Activated T-helper 17 cell treated with anti-CD3 and anti-CD28 coated beads, Interleukin-2, amount 50 U/mL, for 72 hours (primary cell): ENCODE results near the gene CLIC5. TPM values are rescaled to one million over a fixed set of nuclear protein-coding genes. Genes with fewer than 3 reads are reported as not detected.
A peak's percentile ranks its signal among the peaks of the same experiment; 100 is the strongest.

ENCODE experiments used
- ATAC-seq: fragments of 150-1000 bp; cut with Tn5 transposase; replicated peaks from 2 replicates; pipeline ENCODE4 v1.10.0; 2021; ENCODE audit warnings: mild to moderate bottlenecking, moderate library complexity
- H3K27ac Mint-ChIP-seq: one replicate; pipeline ENCODE4 v1.8.0; 2022; ENCODE audit warnings: mixed read lengths
- H3K27me3 Mint-ChIP-seq: one replicate; pipeline ENCODE4 v1.8.0; 2022; ENCODE audit warnings: mixed read lengths
- H3K36me3 Mint-ChIP-seq: one replicate; pipeline ENCODE4 v1.8.0; 2022; ENCODE audit warnings: low read depth, mild to moderate bottlenecking, mixed read lengths
- H3K4me1 Mint-ChIP-seq: one replicate; pipeline ENCODE4 v1.8.0; 2022; ENCODE audit warnings: mixed read lengths
- H3K4me3 Mint-ChIP-seq: one replicate; pipeline ENCODE4 v1.8.0; 2022; ENCODE audit warnings: mild to moderate bottlenecking, mixed read lengths
- H3K9me3 Mint-ChIP-seq: one replicate; pipeline ENCODE4 v1.8.0; 2022; ENCODE audit warnings: mixed read lengths
- total RNA-seq, 2 donors: library from RNA; stranded (reverse); gene quantifications; one replicate each; pipeline ENCODE4 v1.2.3, GENCODE V29; 2022

Gene CLIC5
- total RNA-seq, 2 donors from 2014 or later = 10.6 to 10.7 TPM

- no peaks in the 10 kb centered on the region for H3K4me1 Mint-ChIP-seq
- ATAC-seq = no peak
- H3K36me3 Mint-ChIP-seq = no peaks in the 10 kb centered on the region
- no peak overlapping the region for H3K4me3 Mint-ChIP-seq
- H3K27ac Mint-ChIP-seq = no peak overlapping the region
- no peaks in the 10 kb centered on the region for H3K9me3 Mint-ChIP-seq
- H3K27me3 Mint-ChIP-seq = no peaks in the 10 kb centered on the region
Observed at GRCh38 chr6:45991189-45991588, 24.5 kb downstream of the CLIC5 start.

- Mint-ChIP-seq H3K4me1 (peaks cover 7% of the 10 kb centered on the region), H3K9me3 (no peaks in the 10 kb centered on the region), H3K27me3 (no peaks in the 10 kb centered on the region), H3K27ac (peak overlapping the region; percentile 75), H3K4me3 (peak overlapping the region; percentile 21), H3K36me3 (no peaks in the 10 kb centered on the region)
- ATAC-seq = peak; percentile 95
Observed at GRCh38 chr6:45990162-45990561, 25.5 kb downstream of the CLIC5 start.

DNA sequence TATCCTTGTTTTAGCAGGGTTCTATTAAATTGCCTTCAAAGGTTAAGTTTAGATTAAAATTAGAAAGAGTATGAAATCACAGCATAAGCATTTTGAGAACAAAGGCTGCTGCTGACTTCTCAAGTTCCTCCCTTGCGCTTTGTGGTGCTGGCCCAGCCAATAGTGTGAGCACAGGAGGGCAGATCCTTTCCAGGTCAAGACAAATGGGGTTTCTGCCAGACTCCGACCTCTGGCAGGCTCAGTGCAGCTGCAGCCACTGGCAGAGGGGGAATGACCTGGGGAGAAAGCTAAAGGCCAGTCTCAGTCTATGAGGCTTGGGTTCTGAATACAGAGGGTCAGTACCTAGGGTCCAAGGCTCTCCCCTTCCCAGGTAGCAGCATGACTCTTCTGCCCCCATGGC is 27.0 kb downstream of the CLIC5 start:
- Mint-ChIP-seq H3K27ac (no peak overlapping the region), H3K4me3 (no peak overlapping the region), H3K27me3 (no peaks in the 10 kb centered on the region), H3K9me3 (no peaks in the 10 kb centered on the region), H3K36me3 (no peaks in the 10 kb centered on the region), H3K4me1 (peaks cover 7% of the 10 kb centered on the region)
- ATAC-seq = no peak

- Mint-ChIP-seq H3K4me1 (peaks cover 7% of the 10 kb centered on the region), H3K36me3 (no peaks in the 10 kb centered on the region), H3K27me3 (no peaks in the 10 kb centered on the region), H3K27ac (no peak overlapping the region), H3K9me3 (no peaks in the 10 kb centered on the region), H3K4me3 (no peak overlapping the region)
- ATAC-seq = no peak
Observed at GRCh38 chr6:45987856-45988255, 27.8 kb downstream of the CLIC5 start.

GRCh38 chr6:45986746-45987274 is 28.9 kb downstream of the CLIC5 start:
- ATAC-seq = no peak
- no peaks in the 10 kb centered on the region for H3K27me3 Mint-ChIP-seq
- no peak overlapping the region for H3K4me3 Mint-ChIP-seq
- no peaks in the 10 kb centered on the region for H3K9me3 Mint-ChIP-seq
- H3K4me1 Mint-ChIP-seq = peaks cover 7% of the 10 kb centered on the region
- H3K36me3 Mint-ChIP-seq = no peaks in the 10 kb centered on the region
- H3K27ac Mint-ChIP-seq = no peak overlapping the region

DNA sequence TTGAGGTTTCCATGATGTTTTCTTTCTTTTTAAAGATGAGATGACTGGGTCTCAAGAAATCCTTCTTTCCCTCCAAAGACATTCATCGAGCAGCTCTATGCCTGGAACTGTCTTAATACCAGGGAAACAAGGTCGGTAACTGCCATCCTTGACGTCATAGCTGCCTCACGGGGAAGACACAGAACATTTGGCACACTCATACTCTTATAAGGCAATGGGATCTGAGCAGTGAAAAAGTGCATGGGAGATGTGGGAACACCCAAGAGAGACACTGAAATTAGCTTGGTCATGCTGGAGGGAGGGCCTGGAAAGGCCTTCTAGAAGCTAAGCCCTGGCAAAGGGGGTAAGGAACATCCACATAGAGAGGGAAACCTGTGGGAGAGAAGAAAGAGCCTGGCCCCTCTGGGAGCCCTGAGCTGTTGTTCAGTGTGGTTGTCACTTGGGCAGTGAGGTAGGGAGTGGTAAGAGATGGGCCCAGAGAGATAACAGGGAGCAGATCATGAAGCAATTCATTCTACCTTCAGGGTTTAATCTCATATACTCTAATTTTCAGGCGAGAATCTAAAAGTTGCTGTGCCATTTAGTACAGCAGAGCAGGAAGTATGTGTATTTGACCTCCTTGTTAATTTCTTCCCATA is 30.8 kb downstream of the CLIC5 start:
- Mint-ChIP-seq H3K4me1 (peaks cover 7% of the 10 kb centered on the region), H3K9me3 (no peaks in the 10 kb centered on the region), H3K36me3 (no peaks in the 10 kb centered on the region), H3K27me3 (no peaks in the 10 kb centered on the region), H3K4me3 (no peak overlapping the region), H3K27ac (peak overlapping the region; percentile 10)
- ATAC-seq = no peak

- Mint-ChIP-seq H3K27me3 (no peaks in the 10 kb centered on the region), H3K9me3 (no peaks in the 10 kb centered on the region)
- peak; percentile 63 for ATAC-seq
Observed at GRCh38 chr6:45984347-45984746, 31.3 kb downstream of the CLIC5 start.

GRCh38 chr6:45983062-45983461 is 32.6 kb downstream of the CLIC5 start:
- no peak for ATAC-seq
- peaks cover 7% of the 10 kb centered on the region for H3K4me1 Mint-ChIP-seq
- no peak overlapping the region for H3K4me3 Mint-ChIP-seq
- no peaks in the 10 kb centered on the region for H3K9me3 Mint-ChIP-seq
- no peaks in the 10 kb centered on the region for H3K36me3 Mint-ChIP-seq
- H3K27ac Mint-ChIP-seq = peak overlapping the region; percentile 40
- H3K27me3 Mint-ChIP-seq = no peaks in the 10 kb centered on the region

More at GRCh38 chr6:45984347-45984746, 31.3 kb downstream of the CLIC5 start:
- H3K27ac Mint-ChIP-seq = peak overlapping the region; percentile 10
- no peak overlapping the region for H3K4me3 Mint-ChIP-seq
- peaks cover 7% of the 10 kb centered on the region for H3K4me1 Mint-ChIP-seq
- H3K36me3 Mint-ChIP-seq = no peaks in the 10 kb centered on the region

DNA sequence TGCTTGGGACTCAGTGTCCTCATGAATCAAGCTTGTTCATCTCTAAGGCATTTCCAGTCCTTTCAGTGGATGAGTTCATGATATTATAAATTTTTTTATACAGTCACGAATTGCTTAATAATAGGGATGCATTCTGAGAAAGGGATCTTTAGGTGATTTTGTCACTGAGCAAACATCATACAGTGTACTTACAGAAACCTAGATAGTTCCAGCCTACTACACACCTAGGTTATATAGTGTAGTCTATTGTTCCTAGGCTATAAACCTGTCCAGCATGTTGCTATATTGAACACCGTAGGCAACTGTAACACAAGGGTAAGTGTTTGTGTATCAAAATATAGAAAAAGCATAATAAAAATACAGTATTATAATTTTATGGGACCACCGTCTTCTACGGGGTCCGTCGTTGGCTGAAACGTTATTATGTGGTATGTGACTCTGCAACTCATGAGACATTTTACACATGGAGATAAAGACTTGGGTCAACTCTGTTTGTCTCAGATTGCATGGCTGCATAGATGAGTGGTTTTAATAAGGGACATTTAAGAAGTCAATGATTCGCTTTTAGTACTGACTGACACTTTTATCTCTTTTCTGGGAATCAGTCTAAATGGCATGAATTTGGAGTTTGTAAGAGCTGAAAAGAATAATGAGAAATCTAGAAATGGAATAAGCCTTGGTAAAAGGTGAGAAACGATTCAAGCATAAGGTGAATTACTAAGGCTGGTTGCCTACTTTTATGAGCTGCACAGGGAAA is 33.2 kb downstream of the CLIC5 start:
- ATAC-seq = no peak
- H3K36me3 Mint-ChIP-seq = no peaks in the 10 kb centered on the region
- H3K4me1 Mint-ChIP-seq = peaks cover 7% of the 10 kb centered on the region
- no peaks in the 10 kb centered on the region for H3K9me3 Mint-ChIP-seq
- H3K27ac Mint-ChIP-seq = peak overlapping the region; percentile 40
- no peak overlapping the region for H3K4me3 Mint-ChIP-seq
- no peaks in the 10 kb centered on the region for H3K27me3 Mint-ChIP-seq

GRCh38 chr6:45981046-45981445 is 34.6 kb downstream of the CLIC5 start:
- H3K27me3 Mint-ChIP-seq = no peaks in the 10 kb centered on the region
- no peak overlapping the region for H3K27ac Mint-ChIP-seq
- no peak for ATAC-seq
- peaks cover 7% of the 10 kb centered on the region for H3K4me1 Mint-ChIP-seq
- no peaks in the 10 kb centered on the region for H3K36me3 Mint-ChIP-seq
- no peak overlapping the region for H3K4me3 Mint-ChIP-seq
- no peaks in the 10 kb centered on the region for H3K9me3 Mint-ChIP-seq

DNA sequence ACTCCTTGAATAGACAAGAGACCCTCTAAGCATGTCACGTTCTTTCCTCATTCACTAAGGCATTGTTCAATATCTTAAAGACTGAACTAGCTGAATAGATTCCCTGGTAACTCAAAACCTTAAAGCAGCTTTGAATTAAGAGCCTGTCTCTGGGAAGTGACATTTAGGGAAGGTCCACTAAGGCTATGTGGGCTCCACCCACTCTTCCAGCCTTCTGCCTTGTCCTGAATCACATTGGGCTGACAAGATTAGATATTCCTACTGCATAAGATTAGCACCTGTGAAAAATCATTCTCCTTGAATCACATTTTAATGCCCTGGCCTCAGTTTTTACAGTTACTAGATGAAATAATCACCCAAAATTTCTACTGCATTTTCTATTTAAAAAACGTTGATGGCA is 36.3 kb downstream of the CLIC5 start:
- Mint-ChIP-seq H3K4me1 (no peaks in the 10 kb centered on the region), H3K4me3 (no peak overlapping the region), H3K27me3 (no peaks in the 10 kb centered on the region), H3K9me3 (no peaks in the 10 kb centered on the region), H3K27ac (no peak overlapping the region), H3K36me3 (no peaks in the 10 kb centered on the region)
- ATAC-seq = no peak

- no peaks in the 10 kb centered on the region for H3K36me3 Mint-ChIP-seq
Observed at GRCh38 chr6:45974596-45974995, 41.1 kb downstream of the CLIC5 start.

DNA sequence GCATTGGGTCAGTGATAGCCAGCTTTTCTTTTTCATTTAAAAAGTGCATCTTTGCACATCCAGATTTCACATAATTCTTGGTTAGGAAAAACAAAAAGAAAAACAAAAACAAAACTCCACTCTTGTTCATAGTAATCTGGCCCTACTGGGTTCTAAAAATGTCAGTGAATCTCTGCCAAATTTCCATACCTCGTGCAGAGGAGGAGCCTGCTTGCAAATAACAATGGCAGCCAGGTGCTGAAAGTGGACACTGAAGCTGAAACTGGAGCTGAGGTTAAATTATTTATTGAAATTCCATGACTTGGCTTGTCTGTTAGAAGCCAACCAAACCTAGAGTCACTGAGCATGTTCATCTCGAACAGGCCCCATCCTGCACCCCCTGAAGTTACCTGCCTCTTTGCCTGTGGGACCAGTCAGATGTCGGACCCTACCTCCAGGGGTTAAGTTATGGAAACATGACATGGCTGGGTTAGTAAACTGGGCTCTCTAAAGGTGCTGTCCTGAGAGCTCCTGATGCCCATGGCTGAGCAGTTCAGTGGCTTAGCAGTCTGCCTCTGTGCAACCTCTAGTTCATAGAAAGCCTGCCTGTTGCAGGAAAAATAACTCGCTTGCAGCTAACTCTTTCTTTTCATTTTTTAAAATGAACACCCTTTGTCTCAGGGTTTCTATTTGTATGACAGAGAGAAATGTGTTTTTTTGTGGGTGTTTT is 42.7 kb downstream of the CLIC5 start:
- Mint-ChIP-seq H3K4me1 (peaks cover 5% of the 10 kb centered on the region), H3K27me3 (no peaks in the 10 kb centered on the region), H3K4me3 (no peak overlapping the region), H3K36me3 (no peaks in the 10 kb centered on the region), H3K9me3 (no peaks in the 10 kb centered on the region), H3K27ac (no peak overlapping the region)
- no peak for ATAC-seq

More at GRCh38 chr6:45974596-45974995, 41.1 kb downstream of the CLIC5 start:
- Mint-ChIP-seq H3K4me3 (no peak overlapping the region), H3K4me1 (peaks cover 5% of the 10 kb centered on the region), H3K27ac (no peak overlapping the region), H3K9me3 (no peaks in the 10 kb centered on the region), H3K27me3 (no peaks in the 10 kb centered on the region)
- no peak for ATAC-seq

- Mint-ChIP-seq H3K9me3 (no peaks in the 10 kb centered on the region), H3K4me3 (no peak overlapping the region), H3K36me3 (no peaks in the 10 kb centered on the region), H3K4me1 (peaks cover 9% of the 10 kb centered on the region), H3K27me3 (no peaks in the 10 kb centered on the region), H3K27ac (no peak overlapping the region)
- ATAC-seq = no peak
Observed at GRCh38 chr6:45971287-45971686, 44.4 kb downstream of the CLIC5 start.
